Fibroblast of upper back skin (primary cell): Measurements from ENCODE around the gene RP2.

ENCODE experiments used
- DNase-seq: peaks from one replicate; pipeline ENCODE4 v3.0.0-alpha.2; 2013

RP2 gene

GRCh38 chrX:46849933-46850332 is 13.1 kb downstream of the RP2 start:
- no peak for DNase-seq

- no peak for DNase-seq
These were observed 13.9 kb downstream of the RP2 start for GRCh38 chrX:46850771-46851170.

- no peak for DNase-seq
These were observed 19.6 kb downstream of the RP2 start for GRCh38 chrX:46856483-46856882.

- DNase-seq: no peak
These were observed 23.7 kb downstream of the RP2 start for GRCh38 chrX:46860557-46860956.

- no peak for DNase-seq
These were observed 26.2 kb downstream of the RP2 start for GRCh38 chrX:46863072-46863471.

GRCh38 chrX:46864606-46865005 is 27.8 kb downstream of the RP2 start:
- DNase-seq: peak; percentile 2

GRCh38 chrX:46865281-46865680 is 28.4 kb downstream of the RP2 start:
- DNase-seq: peak; percentile 50

GRCh38 chrX:46866726-46867125 is 29.9 kb downstream of the RP2 start:
- DNase-seq: no peak

- peak; percentile 42 for DNase-seq
These were observed 36.9 kb downstream of the RP2 start for GRCh38 chrX:46873746-46874145.

GRCh38 chrX:46876901-46877300 is 40.1 kb downstream of the RP2 start:
- DNase-seq: no peak

GRCh38 chrX:46882266-46882665 is 45.4 kb downstream of the RP2 start:
- no peak for DNase-seq

GRCh38 chrX:46884799-46885198 is 48.0 kb downstream of the RP2 start:
- DNase-seq: no peak

GRCh38 chrX:46898207-46898606 is 61.4 kb downstream of the RP2 start:
- no peak for DNase-seq

- DNase-seq: peak; percentile 67
These were observed 66.8 kb downstream of the RP2 start for GRCh38 chrX:46903458-46904242.

- DNase-seq: no peak
These were observed 67.8 kb downstream of the RP2 start for GRCh38 chrX:46904626-46905025.

- DNase-seq: no peak
These were observed 73.6 kb downstream of the RP2 start for GRCh38 chrX:46910415-46910814.

GRCh38 chrX:46912098-46912602 is 75.3 kb downstream of the RP2 start, which contains the start of gene JADE3:
Gene JADE3 (plus strand): TSS chrX:46912421. CDS start chrX:46984895, 72,474 bp downstream.
- peak; percentile 71 for DNase-seq

- no peak for DNase-seq
These were observed 76.0 kb downstream of the RP2 start for GRCh38 chrX:46912603-46913491.

- no peak for DNase-seq
These were observed 76.8 kb downstream of the RP2 start for GRCh38 chrX:46913667-46914066.

GRCh38 chrX:46916273-46916672 is 79.4 kb downstream of the RP2 start:
- DNase-seq: no peak

GRCh38 chrX:46917622-46918021 is 80.8 kb downstream of the RP2 start:
- no peak for DNase-seq

- no peak for DNase-seq
These were observed 81.6 kb downstream of the RP2 start for GRCh38 chrX:46918434-46918833.

- no peak for DNase-seq
These were observed 83.4 kb downstream of the RP2 start for GRCh38 chrX:46920235-46920634.

GRCh38 chrX:46922611-46923010 is 85.8 kb downstream of the RP2 start:
- DNase-seq: no peak
